Measurements from ENCODE around the gene DNAJB13.

DNAJB13 gene

DNA sequence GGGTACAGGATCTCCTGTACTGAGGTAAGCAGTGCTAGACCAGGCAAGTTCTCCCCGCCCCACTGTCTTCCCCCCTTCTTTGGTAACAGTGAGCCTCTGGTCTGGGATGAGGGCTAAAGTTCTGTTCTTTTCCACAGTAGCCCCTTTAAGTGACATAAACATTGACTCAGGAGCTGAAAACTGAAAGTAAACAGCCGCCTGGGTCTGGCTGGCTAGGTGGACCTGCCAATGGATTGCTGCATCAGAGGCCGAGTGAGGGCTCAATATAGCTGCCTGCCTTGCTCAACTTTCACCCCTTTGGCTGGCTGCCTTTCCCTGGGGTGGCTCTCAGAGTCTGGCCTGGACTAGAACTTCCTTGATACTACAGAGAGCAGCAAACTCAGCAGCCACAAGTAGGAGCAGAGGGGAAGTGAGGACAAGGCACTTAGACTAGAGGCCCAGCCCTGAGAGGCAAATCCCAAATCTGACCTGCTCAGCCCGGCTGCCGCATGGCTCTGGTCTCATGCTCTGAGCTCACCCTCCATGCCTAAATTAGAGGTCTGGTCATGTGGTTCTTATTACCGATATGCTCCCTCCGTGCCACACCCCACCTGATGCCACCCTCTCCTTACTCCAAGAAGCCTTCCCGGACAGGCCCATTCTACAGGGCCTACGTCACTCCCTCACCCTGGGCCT lies 67.6 kb downstream of the DNAJB13 start:
- no peak for DNase-seq

DNA sequence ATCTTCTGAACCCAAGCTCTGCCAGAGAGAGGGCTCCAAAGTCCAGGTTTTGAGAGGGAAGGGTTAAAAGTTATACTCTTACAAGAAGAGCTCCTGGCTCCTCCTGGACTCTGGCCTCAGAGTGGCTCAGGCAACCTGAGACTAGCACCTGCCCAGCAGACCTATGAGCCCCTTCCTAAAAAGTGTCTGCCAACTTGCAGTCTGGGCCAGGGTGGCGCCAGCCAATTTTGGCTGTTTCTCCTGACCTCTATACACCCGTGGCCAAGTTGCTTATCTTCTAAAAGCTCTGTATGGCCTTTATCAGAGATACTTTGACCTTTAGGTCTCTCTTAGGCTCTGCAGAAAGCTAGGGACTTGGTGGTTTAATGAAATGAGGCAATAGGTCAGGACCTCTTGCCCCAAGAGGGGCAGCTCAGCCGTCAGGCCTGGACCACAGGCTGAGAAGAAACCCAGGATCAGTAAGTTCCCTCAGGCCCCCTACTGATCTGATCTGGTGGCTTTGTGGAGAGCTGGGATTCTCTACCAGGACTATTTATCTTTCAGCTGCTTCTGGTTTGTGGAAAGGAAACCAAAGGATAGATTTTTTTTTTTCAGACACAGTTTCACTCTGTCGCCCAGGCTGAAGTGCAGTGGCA lies 68.4 kb downstream of the DNAJB13 start:
- no peak for DNase-seq

DNA sequence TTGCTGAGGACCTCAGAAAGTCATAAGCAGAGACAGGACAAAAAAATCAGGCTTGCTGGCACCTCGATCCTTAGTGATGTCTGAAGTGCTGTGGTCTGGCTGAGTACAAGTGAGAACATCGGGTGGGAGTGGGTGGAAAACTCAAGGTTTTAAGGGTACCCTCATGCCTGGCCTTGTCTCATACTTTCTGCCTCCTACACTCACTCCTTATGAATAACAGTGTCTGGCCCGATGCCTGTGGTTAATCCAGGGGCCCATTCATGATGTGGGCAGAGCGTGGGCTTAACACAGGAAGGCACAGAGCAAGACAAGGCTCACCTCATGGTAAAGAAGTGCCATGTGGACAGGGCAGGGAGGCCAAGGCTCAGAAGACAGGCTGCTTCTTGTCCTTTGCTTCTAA lies 69.0 kb downstream of the DNAJB13 start:
- DNase-seq: no peak
